Pancreas (tissue), 10 donors: ENCODE measurements around the gene STAT4. TPM values are rescaled to one million over a fixed set of nuclear protein-coding genes. Genes with fewer than 3 reads are reported as not detected.
A peak's percentile ranks its signal among the peaks of the same experiment; 100 is the strongest.

Source experiments
- ATAC-seq, 4 donors: fragments of 200-7000 bp; cut with Tn5 transposase; one replicate each; pipeline versions ENCODE4 v1.8.0 to v1.9.1; 2020; ENCODE audit warnings: mild to moderate bottlenecking in 4 of 4, moderate library complexity in 4 of 4
- DNase-seq, 6 donors: peaks; one replicate each; pipeline ENCODE4 v3.0.0-alpha.2; 2020
- FAIRE-seq: peaks from 2 replicates; lab custom pipeline; 2012; peaks lifted over from hg19 to GRCh38; lab: Jason Lieb, UNC
- H3K27ac ChIP-seq, 4 donors: fragments of 200-600 bp; sonication (generic); 1 replicate in 3 of 4; 2 replicates in 1 of 4; pipeline versions ENCODE4 v1.5.0 to v1.8.0; 2020
- H3K27me3 ChIP-seq, 4 donors: fragments of 200-600 bp; one replicate each; pipeline ENCODE4 v1.8.0; 2021
- H3K36me3 ChIP-seq, 3 donors: fragments of 200-600 bp; sonication (generic) in 1 of 3; one replicate each; pipeline versions ENCODE4 v1.5.0 to v1.8.0; 2020 to 2021
- H3K4me1 ChIP-seq, 3 donors: fragments of 200-600 bp; one replicate each; pipeline ENCODE4 v1.8.0; 2021
- H3K4me3 ChIP-seq, 4 donors: fragments of 200-600 bp; sonication (generic) in 2 of 4; one replicate each; pipeline versions ENCODE4 v1.5.0 to v1.8.0; 2020 to 2021
- H3K9me3 ChIP-seq, 4 donors: fragments of 200-600 bp; one replicate each; pipeline ENCODE4 v1.8.0; 2021
- CTCF ChIP-seq, 4 donors: fragments of 200-600 bp; sonication (generic) in 3 of 4; IDR thresholded peaks; one replicate each; pipeline versions ENCODE4 v1.5.0 to v1.8.0; 2021; ENCODE audit warnings: antibody characterized with exemption in 4 of 4
- WGBS, 2 donors: extraction: QIAGEN DNeasy Blood & Tissue Kit; methylation state at CpG; one replicate each; pipeline ENCODE4 v1.1.7; 2013; 5-methylcytosine and 5-hydroxymethylcytosine counted together
- intact Hi-C, 3 donors: fragments of 100-400 bp; cut with DNase I; formaldehyde crosslinking; loops; one replicate each; pipeline versions ENCODE4 v1.11.1 to v1.14.2; 2022
- polyA plus RNA-seq, 2 donors: library from polyadenylated mRNA; stranded (reverse); fragments of 200-250 nt; gene quantifications; one replicate each; pipeline ENCODE4 v1.2.3, GENCODE V29; 2013
- total RNA-seq, 6 donors: library from RNA; stranded (reverse); fragmentation: NEBNext Ultra II Directional in 4 of 6; extraction: Animal tissue kit (Norgen Biotek cat#: 25700) in 4 of 6; gene quantifications; one replicate each; pipeline versions ENCODE4 v1.2.1 to v1.2.4, GENCODE V29; 2021 to 2023
- donor health status: healthy with polysubstance abuse.
- donor health status: DM: no; HTN: no; CAD: no; lungs with moderate emphysema.
- donor health status: DM: no; HTN: no; CAD: no.
- donor health status: control.
- donor health status: control.
- donor health status: Bipolar disorder and iron deficiency.
- donor health status: DM: yes; HTN: yes; CAD: no.
- donor health status: DM: no; HTN: no; CAD: no.
- donor health status: DM: no; HTN: no; CAD: no.
- donor health status: DM: yes; HTN: yes; CAD: no.

Gene STAT4
- total and polyA plus RNA-seq, 8 donors, result 0.60 to 6.4 (median 1.8) TPM

DNA sequence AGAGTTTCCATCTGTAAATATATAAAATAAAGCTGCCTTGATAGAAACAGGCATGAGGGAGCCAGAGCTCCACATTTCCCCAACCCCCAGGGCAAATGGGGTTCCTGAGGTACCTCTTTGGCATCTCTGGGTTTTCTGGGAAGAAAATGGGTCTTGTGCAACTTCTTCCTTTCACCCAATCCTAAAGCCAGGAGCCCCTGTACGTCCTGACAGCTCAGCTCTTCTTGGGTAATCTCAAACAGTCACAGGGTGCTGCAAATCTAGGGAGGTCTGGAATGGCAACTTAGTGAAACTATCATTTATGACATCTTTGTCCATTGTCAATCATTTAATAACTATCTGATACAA, 100.2 kb downstream of the STAT4 start:
- peak overlapping the region in 1 of 4 donors; percentile 26 for H3K27ac ChIP-seq
- no peaks in the 10 kb centered on the region for H3K27me3 ChIP-seq
- no peak for DNase-seq
- H3K36me3 ChIP-seq, result no peaks in the 10 kb centered on the region
- ATAC-seq, result peak in 1 of 4 donors; percentile 19
- 38 to 56% methylated on average over 1 of the region's 1 CpG for WGBS, 2 donors
- H3K4me3 ChIP-seq, result no peak overlapping the region
- TF ChIP-seq CTCF (IDR thresholded peaks at IDR 0.05), result no peak
- H3K4me1 ChIP-seq, result peaks cover 0 to 6% (median 0%) of the 10 kb centered on the region in 3 donors
- intact Hi-C loops, result loop anchor here in 1 of 3 donors (10.0 kb wide), 1 partner anchor 104 kb away; the partner anchor contains the start of gene STAT4
- H3K9me3 ChIP-seq, result no peaks in the 10 kb centered on the region
- no peak for FAIRE-seq

GRCh38 chr2:191049728-191050639, 100.8 kb downstream of the STAT4 start:
- Histone ChIP-seq H3K27ac (peak overlapping the region in 1 of 4 donors; percentile 26), H3K4me1 (peaks cover 0 to 6% (median 0%) of the 10 kb centered on the region in 3 donors), H3K4me3 (no peak overlapping the region), H3K36me3 (no peaks in the 10 kb centered on the region), H3K9me3 (no peaks in the 10 kb centered on the region), H3K27me3 (no peaks in the 10 kb centered on the region)
- FAIRE-seq (no peak), DNase-seq (no peak), ATAC-seq (peak in 3 of 4 donors; percentile 57 to 73 (median 66))
- intact Hi-C loops, result loop anchor here in 1 of 3 donors (10.0 kb wide), 2 partner anchors 105 to 475 kb away; partner anchors contain the start of gene STAT4
- 14 to 18% methylated on average over 4 of the region's 4 CpGs for WGBS, 2 donors
- TF ChIP-seq CTCF (IDR thresholded peaks at IDR 0.05), result no peak

DNA sequence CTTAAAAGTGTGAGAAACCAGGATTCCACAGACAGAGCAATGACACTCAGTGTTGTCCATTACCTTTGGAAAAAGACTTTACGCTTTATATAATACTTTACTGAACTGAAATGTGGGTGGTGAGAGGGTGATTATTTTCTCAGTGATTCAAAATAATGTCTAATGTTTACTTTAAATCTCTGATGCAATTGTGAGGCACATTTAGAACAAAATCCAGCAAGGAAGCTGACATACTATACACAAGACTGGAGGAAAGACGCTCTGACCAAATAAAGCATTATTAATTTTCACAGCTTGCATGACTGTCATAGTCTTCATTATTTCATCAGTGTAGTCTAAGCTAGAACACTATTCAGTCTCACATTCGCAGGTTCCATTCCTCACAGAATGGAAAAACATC, 102.7 kb downstream of the STAT4 start:
- H3K4me3 ChIP-seq, result no peak overlapping the region
- ATAC-seq, result no peak

GRCh38 chr2:191045141-191045540, 105.7 kb downstream of the STAT4 start:
- Histone ChIP-seq H3K9me3 (no peaks in the 10 kb centered on the region), H3K36me3 (no peaks in the 10 kb centered on the region), H3K27me3 (no peaks in the 10 kb centered on the region), H3K4me1 (peaks cover 0 to 5% (median 0%) of the 10 kb centered on the region in 3 donors), H3K4me3 (no peak overlapping the region), H3K27ac (no peak overlapping the region)
- ATAC-seq, result no peak
- 92 to 99% methylated on average over 1 of the region's 1 CpG for WGBS, 2 donors
- intact Hi-C loops, result loop anchor here in 1 of 3 donors (10.0 kb wide), 1 partner anchor 480 kb away; no protein-coding TSS in a partner anchor
- no peak for TF ChIP-seq CTCF (IDR thresholded peaks at IDR 0.05)
- FAIRE-seq, result no peak
- no peak for DNase-seq

More for the DNA sequence above, 102.7 kb downstream of the STAT4 start:
- WGBS, 2 donors, result 81 to 92% methylated on average over 3 of the region's 3 CpGs
- Histone ChIP-seq H3K9me3 (no peaks in the 10 kb centered on the region), H3K36me3 (no peaks in the 10 kb centered on the region), H3K27ac (no peak overlapping the region), H3K4me1 (peaks cover 0 to 6% (median 0%) of the 10 kb centered on the region in 3 donors), H3K27me3 (no peaks in the 10 kb centered on the region)
- FAIRE-seq (no peak), DNase-seq (no peak)
- TF ChIP-seq CTCF (IDR thresholded peaks at IDR 0.05), result no peak
- intact Hi-C loops, result loop anchor here in 1 of 3 donors (10.0 kb wide), 1 partner anchor 477 kb away; no protein-coding TSS in a partner anchor
